ENCODE data around the gene MAFB.
"Not testable (repeated sequence)": the region's sequence is repeated elsewhere in the genome, so short reads cannot be mapped to it uniquely, and the experiment has no call there.

Gene MAFB

GRCh38 chr20:40689100-40689942 is at the start of gene MAFB:
TSS of gene MAFB (minus strand) at chr20:40689236. CDS start at chr20:40688850, 386 bp downstream.
- no peak for DNase-seq (ENCODE audit: low read depth in 3 of 3, low spot score in 1 of 3)

GRCh38 chr20:40736468-40736867 is 47.4 kb upstream of the MAFB start:
- DNase-seq (ENCODE audit: low read depth in 3 of 3, low spot score in 1 of 3), result not testable (repeated sequence)

DNA sequence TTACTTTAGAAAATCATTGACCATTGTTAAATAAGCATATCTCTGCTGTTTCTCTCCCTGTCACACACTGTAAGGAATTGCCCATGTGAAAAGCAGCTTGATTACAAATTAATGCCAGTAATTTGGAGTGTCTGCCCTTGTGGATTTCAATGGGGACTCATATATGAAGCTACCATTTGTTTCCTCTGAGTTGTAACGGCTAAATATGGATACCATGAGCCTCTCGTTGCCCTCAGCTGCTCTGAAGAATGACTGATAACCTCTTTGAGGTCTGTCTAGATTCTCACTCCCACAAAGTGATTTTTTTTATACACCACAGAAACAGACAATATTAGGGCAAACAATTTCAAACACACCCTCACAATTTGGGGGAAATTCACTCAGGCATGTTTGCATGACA is 40.0 kb upstream of the MAFB start:
- no peak for DNase-seq (ENCODE audit: low read depth in 3 of 3, low spot score in 1 of 3)

GRCh38 chr20:40728470-40728869 is 39.4 kb upstream of the MAFB start:
- no peak for DNase-seq (ENCODE audit: low read depth in 3 of 3, low spot score in 1 of 3)

DNA sequence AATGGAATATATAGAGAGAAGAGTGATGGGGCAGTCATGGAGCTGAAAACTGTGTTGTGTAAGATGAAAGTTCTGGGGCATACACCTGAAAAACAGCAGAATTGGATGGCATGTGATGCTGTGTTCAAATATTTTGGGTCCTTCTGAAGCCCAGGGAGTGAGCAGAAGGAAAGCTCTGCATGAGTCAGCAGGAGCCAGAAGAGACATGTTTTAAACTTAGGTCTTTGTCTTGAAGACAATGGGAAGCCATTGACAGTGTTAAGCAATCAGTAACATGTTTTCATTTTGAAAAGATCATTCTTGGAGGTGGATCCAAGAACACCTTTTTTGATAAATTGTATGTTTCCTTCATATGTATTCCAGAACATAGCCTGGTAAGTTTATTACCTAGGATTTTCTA is 38.9 kb upstream of the MAFB start:
- DNase-seq (ENCODE audit: low read depth in 3 of 3, low spot score in 1 of 3), result no peak

DNA sequence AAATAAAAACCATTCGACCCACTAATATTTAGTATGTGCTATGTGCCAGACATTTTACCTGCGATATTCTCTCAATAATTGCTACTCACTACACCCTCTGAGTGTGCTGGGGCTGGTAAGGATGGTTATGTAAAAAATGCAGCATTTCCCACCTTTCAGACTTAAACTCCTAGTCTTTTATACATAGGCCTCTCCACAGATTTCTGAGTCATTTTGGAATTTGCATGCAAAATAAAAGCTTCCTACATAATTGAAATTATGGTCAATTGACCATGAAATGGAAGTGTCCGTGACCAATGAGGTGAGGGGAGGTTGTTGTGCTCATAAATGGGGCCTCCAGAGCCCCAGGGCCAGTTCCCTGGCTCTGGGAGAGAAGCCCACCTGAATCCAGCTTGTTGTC is 37.7 kb upstream of the MAFB start:
- DNase-seq (ENCODE audit: low read depth in 3 of 3, low spot score in 1 of 3), result no peak

GRCh38 chr20:40724566-40724965 is 35.5 kb upstream of the MAFB start:
- no peak for DNase-seq (ENCODE audit: low read depth in 3 of 3, low spot score in 1 of 3)

DNA sequence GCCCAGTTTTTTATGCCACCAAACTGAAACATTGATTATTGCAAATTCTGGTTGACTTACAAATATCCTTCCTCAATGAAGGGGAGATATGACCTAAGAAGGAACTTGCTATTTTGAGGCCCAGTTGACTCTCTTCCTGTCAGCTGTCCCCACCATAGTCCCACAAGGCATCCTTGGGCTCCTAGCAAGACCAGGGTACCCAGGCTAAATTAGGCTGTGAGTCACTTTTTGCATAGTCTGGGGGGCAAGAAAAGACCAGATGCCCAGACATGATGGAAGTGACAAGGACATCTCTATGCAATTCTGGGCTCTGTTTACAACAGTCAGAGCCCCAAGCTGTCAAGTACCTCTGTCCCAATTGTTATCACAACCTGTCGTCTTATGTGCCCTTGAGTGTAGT is 31.8 kb upstream of the MAFB start:
- DNase-seq (ENCODE audit: low read depth in 3 of 3, low spot score in 1 of 3), result no peak

DNA sequence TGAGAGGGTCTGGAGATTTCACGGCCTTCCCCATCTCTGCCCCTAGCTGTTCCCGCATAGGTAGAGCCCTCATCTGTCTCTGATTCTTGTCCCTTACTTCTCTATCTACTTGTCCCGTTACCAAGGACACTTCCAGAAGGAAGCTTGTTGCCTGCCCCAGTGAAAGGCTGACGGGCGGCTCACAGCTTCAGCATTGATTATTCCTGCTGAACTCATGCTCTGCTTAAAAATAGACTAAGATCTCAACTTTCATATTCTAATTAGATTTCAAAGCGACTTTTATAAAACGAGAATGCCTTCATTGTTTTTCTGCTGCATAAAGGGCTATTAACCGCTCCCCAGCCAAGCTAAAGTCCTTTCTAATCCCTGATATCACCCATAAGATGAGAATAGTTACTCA is 31.1 kb upstream of the MAFB start:
- DNase-seq (ENCODE audit: low read depth in 3 of 3, low spot score in 1 of 3), result no peak

DNA sequence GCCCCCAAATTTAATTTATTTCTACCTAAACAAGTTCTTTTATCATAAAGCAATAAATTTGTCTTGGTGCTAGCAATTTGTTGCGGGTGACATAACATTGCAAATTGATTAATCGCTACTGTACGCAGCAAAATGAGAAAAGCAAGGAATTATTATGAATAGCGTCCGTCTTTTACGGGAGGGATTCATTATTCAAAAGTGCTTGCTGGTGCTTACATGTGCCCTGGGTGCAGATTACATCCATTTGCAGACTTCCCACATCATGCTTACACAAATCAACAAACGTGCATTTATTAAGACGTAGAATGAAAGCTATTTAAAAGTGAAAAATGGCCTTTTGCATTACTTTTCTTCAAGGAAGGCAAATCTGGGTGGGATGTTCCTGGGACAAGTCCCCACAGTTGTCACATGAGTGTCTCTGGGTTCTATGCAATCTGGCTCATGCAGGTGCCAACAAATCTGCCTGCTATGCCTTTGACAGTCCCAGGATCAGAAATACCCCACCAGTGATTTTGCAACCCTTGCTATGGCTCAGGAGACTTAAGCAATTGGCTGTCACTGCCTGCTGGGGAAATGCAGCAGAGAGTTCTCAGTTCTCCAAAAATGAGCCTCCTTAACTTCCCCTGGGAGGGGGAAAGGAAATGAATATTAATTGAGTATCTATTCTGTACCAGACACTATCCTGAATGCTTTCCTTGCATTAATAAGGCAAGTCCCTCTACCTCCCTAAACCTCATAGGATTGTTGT is 30.1 kb upstream of the MAFB start:
- no peak for DNase-seq (ENCODE audit: low read depth in 3 of 3, low spot score in 1 of 3)

- no peak for DNase-seq (ENCODE audit: low read depth in 3 of 3, low spot score in 1 of 3)
Observed at GRCh38 chr20:40718214-40718977, 29.4 kb upstream of the MAFB start.

DNA sequence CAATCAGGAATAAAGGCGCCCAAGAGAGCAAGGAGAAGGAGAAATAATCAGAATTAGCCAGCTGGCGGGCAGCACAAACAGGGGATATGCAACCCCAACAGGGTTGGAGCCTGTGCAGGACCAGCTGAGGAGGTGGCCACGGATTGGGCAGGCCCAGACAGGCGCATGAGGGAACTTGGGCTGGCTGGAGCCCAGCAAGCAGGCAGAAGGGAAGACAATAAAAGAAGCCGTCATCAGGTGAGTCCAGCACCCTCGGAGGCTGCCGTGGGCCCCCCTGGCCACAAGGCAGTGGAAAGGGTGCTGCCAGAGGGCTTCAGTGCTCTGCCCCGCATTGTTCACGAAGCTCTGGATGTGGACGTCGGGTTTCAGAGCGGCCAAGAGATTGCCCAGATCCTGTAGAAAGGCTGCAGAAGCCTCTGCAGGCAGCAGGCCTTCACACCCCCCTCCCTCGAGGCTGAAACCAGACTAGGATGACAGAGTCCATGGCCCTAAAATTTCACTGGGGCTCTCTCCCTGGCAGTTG is 28.4 kb upstream of the MAFB start:
- no peak for DNase-seq (ENCODE audit: low read depth in 3 of 3, low spot score in 1 of 3)

DNA sequence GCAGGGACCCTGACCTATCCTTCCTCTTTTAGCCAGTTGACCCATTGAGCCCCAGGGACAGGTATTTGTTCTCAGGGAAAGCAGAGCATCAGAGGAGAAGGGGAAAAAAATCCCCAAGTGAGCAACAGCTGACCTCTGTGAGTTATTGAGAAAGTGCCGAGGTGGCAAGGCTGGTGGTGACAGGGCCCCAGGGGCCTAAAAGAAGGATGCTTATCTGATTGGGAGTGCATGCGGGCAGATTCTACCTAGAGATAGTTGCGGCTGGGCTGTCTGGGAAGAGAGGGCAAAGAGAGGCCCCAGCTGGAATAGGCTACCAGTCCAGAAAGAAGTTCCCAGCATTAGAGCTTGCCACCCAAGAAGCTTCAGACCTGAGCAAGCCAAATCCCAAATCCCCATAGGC is 26.5 kb upstream of the MAFB start:
- no peak for DNase-seq (ENCODE audit: low read depth in 3 of 3, low spot score in 1 of 3)

DNA sequence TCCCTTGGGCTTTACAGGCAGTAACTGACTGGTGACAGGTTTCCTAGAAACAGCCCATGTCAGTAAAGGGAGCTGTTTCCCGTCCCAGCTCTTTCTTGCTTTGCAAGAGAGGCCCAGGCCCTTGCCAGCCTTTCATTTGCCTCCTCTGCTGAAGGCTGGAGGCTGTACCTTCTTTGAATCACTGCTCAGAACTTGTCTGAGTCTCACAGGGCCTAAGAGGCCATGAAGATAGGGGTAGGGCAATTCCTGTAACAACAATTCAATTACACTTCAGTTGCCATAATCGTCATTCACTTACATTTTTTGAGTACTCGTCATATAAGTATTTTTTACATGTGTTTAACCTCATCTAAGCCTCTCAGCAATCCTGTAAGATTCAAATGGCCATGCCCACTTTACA is 25.9 kb upstream of the MAFB start:
- no peak for DNase-seq (ENCODE audit: low read depth in 3 of 3, low spot score in 1 of 3)

- no peak for DNase-seq (ENCODE audit: low read depth in 3 of 3, low spot score in 1 of 3)
Observed at GRCh38 chr20:40714109-40714508, 25.1 kb upstream of the MAFB start.

DNA sequence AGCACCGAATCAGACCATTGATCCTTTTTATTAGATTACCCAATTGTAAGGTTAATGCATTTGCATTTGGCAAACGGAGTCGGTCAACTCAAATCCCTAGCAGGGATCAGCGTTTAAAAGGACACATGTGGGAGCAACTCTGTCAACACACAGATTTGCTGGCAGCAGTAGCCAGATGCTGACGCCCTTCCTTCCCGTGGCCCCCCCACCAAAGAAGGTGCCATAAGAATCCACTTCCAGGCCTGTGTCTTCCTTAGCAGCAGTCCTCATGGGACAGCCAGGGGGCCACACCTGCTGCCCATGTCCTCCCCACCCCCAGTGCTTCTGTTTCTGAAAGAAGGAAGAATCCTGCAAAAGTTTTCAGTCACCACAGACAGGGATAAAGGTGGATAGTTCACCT is 24.5 kb upstream of the MAFB start:
- no peak for DNase-seq (ENCODE audit: low read depth in 3 of 3, low spot score in 1 of 3)

GRCh38 chr20:40711079-40711478 is 22.0 kb upstream of the MAFB start:
- DNase-seq (ENCODE audit: low read depth in 3 of 3, low spot score in 1 of 3), result no peak

DNA sequence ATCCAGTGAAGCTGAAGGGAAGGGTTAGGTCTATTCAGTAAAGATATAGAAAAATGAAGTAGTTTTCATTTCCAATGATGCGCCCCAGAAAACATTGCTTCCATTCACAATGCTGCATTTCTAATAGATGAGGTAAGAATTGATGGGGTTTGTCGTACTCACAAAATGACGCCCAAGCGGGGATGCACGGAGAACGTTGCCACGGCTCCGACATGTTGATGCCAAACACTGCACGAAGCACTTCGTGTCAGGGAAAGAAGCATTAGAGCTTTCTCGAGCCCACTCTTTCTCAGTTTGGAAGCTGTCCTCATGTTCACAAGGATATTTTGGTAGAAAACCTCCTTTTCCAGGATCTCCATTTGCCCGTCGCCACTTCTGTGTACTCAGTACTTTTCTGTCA is 21.6 kb upstream of the MAFB start:
- DNase-seq (ENCODE audit: low read depth in 3 of 3, low spot score in 1 of 3), result no peak

DNA sequence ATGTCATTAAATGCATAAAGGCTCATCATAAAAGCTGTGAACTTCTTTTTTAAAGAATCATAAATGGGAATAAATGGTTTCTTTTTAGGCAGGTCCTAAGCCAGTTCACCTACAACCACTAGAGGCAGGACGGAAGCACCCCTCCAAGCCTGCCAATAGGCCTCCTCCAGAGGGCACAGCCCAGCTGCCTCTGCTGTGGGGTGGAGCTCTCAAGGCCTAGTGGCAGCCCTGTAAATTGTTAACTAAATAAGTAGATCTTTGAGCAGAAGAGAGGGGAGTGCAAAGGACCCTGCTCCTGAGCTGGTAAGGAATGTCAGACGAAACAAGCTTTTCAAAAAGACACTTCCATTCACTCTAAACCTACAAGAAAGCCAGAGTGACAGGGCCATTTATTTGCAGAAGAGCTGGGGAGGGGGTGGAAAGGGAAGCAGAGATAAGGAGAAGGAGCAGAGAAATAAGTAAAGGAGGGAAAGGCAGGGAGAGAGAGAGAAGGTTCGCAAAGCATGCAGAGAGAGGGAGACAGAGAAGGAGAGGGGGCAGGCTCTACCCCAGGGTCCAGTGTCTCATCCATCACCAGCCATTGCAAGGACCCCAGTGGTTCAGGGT is 18.0 kb upstream of the MAFB start:
- no peak for DNase-seq (ENCODE audit: low read depth in 3 of 3, low spot score in 1 of 3)

DNA sequence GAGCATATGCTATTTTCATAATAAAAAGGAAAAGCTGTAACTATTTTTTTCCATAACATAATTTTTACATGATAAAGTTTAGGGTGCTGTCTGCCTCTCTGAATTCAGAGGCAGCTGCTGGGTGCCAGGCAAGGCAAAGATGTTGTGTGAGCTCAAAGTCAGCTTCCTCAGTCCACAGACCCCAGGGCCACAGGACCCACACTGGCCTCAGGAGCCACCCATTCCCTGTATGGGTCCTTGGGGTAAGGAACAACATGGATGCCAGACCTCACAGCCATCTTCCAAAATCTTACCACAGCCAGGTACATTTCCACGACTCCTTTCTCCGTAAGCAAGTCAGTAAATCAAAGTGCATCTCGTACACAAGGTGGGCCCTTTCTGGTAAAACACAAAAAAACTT is 16.4 kb upstream of the MAFB start:
- DNase-seq (ENCODE audit: low read depth in 3 of 3, low spot score in 1 of 3), result no peak

GRCh38 chr20:40704828-40705227 is 15.8 kb upstream of the MAFB start:
- DNase-seq (ENCODE audit: low read depth in 3 of 3, low spot score in 1 of 3), result no peak

All from stimulated activated CD4-positive, alpha-beta T cell treated with anti-CD3 and anti-CD28 coated beads, TNF-alpha, amount 100 ng/mL, for 1 hour (primary cell).